ENCODE results near the gene ADARB1.

DNA sequence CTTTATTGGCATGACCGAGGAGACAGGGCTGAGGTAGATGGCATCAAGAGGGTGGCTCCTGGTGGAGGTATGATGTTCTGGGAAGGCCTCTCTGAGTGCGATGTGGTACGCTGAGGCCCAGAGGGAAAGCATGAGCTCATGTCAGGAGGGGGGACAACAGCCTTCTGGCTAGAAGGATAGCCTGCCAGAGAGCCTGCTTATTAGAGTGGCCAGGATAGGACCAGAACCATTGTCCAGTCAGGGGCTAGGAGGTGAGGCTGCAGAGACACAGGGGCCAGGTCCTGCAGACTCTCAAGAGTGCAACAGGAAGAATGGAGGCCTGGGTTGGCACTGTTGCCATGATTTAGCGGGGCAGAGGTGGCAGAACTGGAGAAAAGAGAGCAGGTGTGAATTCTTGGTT, 7.3 kb downstream of the ADARB1 start:
- no peak for TF ChIP-seq EZH2 (IDR thresholded peaks at IDR 0.05; ENCODE audit: low read length)
- TF ChIP-seq, protein P1, sequence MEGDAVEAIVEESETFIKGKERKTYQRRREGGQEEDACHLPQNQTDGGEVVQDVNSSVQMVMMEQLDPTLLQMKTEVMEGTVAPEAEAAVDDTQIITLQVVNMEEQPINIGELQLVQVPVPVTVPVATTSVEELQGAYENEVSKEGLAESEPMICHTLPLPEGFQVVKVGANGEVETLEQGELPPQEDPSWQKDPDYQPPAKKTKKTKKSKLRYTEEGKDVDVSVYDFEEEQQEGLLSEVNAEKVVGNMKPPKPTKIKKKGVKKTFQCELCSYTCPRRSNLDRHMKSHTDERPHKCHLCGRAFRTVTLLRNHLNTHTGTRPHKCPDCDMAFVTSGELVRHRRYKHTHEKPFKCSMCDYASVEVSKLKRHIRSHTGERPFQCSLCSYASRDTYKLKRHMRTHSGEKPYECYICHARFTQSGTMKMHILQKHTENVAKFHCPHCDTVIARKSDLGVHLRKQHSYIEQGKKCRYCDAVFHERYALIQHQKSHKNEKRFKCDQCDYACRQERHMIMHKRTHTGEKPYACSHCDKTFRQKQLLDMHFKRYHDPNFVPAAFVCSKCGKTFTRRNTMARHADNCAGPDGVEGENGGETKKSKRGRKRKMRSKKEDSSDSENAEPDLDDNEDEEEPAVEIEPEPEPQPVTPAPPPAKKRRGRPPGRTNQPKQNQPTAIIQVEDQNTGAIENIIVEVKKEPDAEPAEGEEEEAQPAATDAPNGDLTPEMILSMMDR (optimal IDR thresholded peaks at IDR 0.05 in 1 of 3, IDR thresholded peaks at IDR 0.05 in 1 of 3, conservative IDR thresholded peaks at IDR 0.05 in 1 of 3; ENCODE audit: extremely low read depth in 1 of 3, insufficient read depth in 2 of 3, low read length in 3 of 3) = no peak
